Measurements from ENCODE around the gene DCXR.

- TF ChIP-seq MAX (IDR thresholded peaks at IDR 0.05; ENCODE audit: low read depth, low read length) = no peak
- no peak for TF ChIP-seq CTCF (IDR thresholded peaks at IDR 0.05; ENCODE audit: low read depth, low read length)
- TF ChIP-seq POLR2A (IDR thresholded peaks at IDR 0.05; ENCODE audit: extremely low read depth, insufficient read length) = no peak
Observed at GRCh38 chr17:82055023-82055964, 17.8 kb upstream of the DCXR start.
